ENCODE data around the gene MROH7. TPM values are rescaled to one million over a fixed set of nuclear protein-coding genes. Genes with fewer than 3 reads are reported as not detected.

Gene MROH7
- total RNA-seq, 3 donors from 2014 or later, result 8.9 to 39.0 (median 16.6) TPM

GRCh38 chr1:54696262-54696661, 54.7 kb downstream of the MROH7 start:
- ATAC-seq (no peak), DNase-seq (no peak)
- Histone ChIP-seq H3K9me3 (no peaks in the 10 kb centered on the region), H3K4me1 (ENCODE audit: low read depth) (no peaks in the 10 kb centered on the region), H3K36me3 (ENCODE audit: low read depth) (no peaks in the 10 kb centered on the region), H3K4me3 (no peak overlapping the region)
- intact Hi-C loops (cut with DNase I, micrococcal nuclease), result no loop called here
- TF ChIP-seq, protein P1, sequence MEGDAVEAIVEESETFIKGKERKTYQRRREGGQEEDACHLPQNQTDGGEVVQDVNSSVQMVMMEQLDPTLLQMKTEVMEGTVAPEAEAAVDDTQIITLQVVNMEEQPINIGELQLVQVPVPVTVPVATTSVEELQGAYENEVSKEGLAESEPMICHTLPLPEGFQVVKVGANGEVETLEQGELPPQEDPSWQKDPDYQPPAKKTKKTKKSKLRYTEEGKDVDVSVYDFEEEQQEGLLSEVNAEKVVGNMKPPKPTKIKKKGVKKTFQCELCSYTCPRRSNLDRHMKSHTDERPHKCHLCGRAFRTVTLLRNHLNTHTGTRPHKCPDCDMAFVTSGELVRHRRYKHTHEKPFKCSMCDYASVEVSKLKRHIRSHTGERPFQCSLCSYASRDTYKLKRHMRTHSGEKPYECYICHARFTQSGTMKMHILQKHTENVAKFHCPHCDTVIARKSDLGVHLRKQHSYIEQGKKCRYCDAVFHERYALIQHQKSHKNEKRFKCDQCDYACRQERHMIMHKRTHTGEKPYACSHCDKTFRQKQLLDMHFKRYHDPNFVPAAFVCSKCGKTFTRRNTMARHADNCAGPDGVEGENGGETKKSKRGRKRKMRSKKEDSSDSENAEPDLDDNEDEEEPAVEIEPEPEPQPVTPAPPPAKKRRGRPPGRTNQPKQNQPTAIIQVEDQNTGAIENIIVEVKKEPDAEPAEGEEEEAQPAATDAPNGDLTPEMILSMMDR (IDR thresholded peaks at IDR 0.05), result no peak

DNA sequence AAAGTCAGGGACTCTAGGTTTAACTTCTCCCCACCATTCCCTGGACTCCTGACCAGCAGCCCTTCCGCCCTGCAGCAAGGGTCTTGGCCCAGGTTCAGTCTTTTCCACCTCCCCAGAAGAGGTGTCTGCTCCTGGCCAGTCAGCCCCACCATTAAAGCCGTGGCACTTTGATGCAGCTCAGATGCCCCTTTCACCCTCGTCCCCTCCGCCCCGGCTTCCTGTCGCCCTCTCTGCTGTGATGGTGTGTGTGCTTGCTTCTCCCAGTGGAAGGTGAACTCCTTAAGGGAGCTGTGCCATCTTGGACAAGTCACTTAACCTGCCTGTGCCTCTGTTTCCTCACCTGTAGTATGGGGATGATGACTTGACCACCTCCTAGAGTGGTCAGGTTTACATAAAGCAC, 56.3 kb downstream of the MROH7 start:
- ATAC-seq, result no peak
- no peak overlapping the region for H3K4me3 ChIP-seq
- intact Hi-C loops (cut with DNase I, micrococcal nuclease), result no loop called here
- H3K36me3 ChIP-seq (ENCODE audit: low read depth), result no peaks in the 10 kb centered on the region
- no peaks in the 10 kb centered on the region for H3K4me1 ChIP-seq (ENCODE audit: low read depth)
- DNase-seq, result no peak
- H3K9me3 ChIP-seq, result no peaks in the 10 kb centered on the region
- TF ChIP-seq, protein P1 (IDR thresholded peaks at IDR 0.05), result no peak

DNA sequence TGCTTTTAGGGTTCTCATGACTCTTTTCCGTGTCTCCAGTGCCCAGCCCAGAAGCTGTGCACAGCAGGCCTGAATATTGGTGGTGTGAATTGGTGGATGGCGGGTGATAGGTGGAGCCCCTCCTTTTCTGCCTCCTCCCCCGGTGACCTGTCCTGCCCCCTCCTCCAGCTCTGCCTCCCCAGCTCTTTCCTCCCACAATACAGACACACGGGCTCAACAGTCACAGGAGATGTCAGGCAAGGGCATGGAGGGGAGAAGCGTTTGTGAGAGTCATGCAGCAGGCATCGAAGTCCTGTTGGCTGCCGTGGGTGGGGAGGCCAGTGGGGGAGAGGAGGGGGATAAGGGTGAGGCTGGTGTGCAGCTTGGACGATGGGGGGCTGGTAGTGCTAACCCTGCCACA, 56.8 kb downstream of the MROH7 start:
- Histone ChIP-seq H3K4me3 (no peak overlapping the region), H3K9me3 (no peaks in the 10 kb centered on the region), H3K4me1 (ENCODE audit: low read depth) (no peaks in the 10 kb centered on the region), H3K36me3 (ENCODE audit: low read depth) (no peaks in the 10 kb centered on the region)
- intact Hi-C loops (cut with DNase I, micrococcal nuclease), result no loop called here
- ATAC-seq (no peak), DNase-seq (no peak)
- TF ChIP-seq, protein P1 (IDR thresholded peaks at IDR 0.05), result no peak

GRCh38 chr1:54699936-54700525, 58.4 kb downstream of the MROH7 start:
- intact Hi-C loops (cut with DNase I, micrococcal nuclease), result no loop called here
- Histone ChIP-seq H3K9me3 (no peaks in the 10 kb centered on the region), H3K4me3 (no peak overlapping the region), H3K36me3 (ENCODE audit: low read depth) (no peaks in the 10 kb centered on the region), H3K4me1 (ENCODE audit: low read depth) (no peaks in the 10 kb centered on the region)
- DNase-seq (no peak), ATAC-seq (no peak)
- TF ChIP-seq, protein P1 (IDR thresholded peaks at IDR 0.05), result no peak

DNA sequence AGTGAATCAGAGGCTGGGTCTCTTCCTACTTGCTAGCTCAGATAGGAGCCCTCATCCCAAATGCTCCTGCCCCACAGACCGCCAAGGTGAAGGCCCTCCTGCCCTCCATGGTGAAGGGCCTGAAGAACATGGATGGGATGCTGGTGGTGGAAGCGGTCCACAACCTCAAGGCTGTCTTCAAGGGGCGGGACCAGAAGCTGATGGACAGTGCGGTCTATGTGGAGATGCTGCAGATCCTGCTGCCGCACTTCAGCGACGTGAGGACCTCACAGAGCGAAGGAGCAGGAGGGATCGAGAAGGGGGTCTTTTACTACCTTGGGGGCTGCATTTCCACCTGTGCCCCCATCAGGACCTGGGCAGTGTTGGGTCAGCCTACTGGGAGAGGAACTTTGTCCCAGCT, 59.5 kb downstream of the MROH7 start:
- TF ChIP-seq, protein P1 (IDR thresholded peaks at IDR 0.05), result no peak
- DNase-seq, result no peak

GRCh38 chr1:54701996-54702395, 60.4 kb downstream of the MROH7 start:
- no peak for DNase-seq
- Histone ChIP-seq H3K36me3 (ENCODE audit: low read depth) (no peaks in the 10 kb centered on the region), H3K4me3 (no peak overlapping the region), H3K9me3 (no peaks in the 10 kb centered on the region), H3K4me1 (ENCODE audit: low read depth) (no peaks in the 10 kb centered on the region)
- TF ChIP-seq, protein P1 (IDR thresholded peaks at IDR 0.05), result no peak
- intact Hi-C loops (cut with DNase I, micrococcal nuclease), result no loop called here
- no peak for ATAC-seq

More for the DNA sequence above, 59.5 kb downstream of the MROH7 start:
- intact Hi-C loops (cut with DNase I, micrococcal nuclease), result no loop called here
- Histone ChIP-seq H3K9me3 (no peaks in the 10 kb centered on the region), H3K4me1 (ENCODE audit: low read depth) (no peaks in the 10 kb centered on the region), H3K36me3 (ENCODE audit: low read depth) (no peaks in the 10 kb centered on the region), H3K4me3 (no peak overlapping the region)
- no peak for ATAC-seq

Measured in mucosa of descending colon (tissue), 3 donors.